ENCODE results near the gene NUB1.

NUB1 gene

DNA sequence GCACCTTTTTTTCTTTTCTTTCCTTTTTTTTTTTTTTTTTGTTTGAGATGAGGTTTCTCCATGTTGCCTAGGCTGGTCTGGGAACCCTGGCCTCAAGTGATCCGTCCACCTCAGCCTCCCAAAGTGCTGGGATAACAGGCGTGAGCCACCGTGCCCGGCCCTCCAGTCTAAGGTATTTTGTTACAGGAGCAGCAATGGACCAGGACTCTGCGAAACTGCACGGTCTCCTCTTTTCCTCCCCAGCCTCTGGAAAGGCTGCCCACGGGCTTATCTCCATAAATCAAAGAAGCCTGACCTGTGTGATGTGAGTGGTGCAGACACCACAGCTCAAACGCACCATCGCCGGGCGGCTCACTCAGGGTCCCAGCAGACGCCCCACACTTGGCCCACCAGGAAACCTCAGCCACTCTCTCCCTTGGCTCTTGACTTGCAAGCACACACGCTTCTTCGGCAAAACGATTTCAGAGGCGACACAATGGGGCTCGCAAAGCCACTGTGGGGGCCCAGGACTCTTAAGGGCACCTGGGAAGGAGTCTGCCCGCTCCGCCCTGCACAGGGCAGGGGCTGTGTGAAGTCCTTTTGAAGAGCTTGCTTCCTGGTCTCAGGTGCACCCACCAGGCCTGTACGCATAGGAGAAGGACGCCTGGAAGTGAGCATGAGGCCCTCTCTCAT, 47.6 kb downstream of the NUB1 start:
- no peak for DNase-seq (ENCODE audit: low read depth)

GRCh38 chr7:151389768-151390597, 48.4 kb downstream of the NUB1 start:
- DNase-seq (ENCODE audit: low read depth): no peak

- no peak for DNase-seq (ENCODE audit: low read depth)
Measured at GRCh38 chr7:151390598-151391357, 49.2 kb downstream of the NUB1 start.

- no peak for DNase-seq (ENCODE audit: low read depth)
Measured at GRCh38 chr7:151391358-151391730, 49.7 kb downstream of the NUB1 start.

DNA sequence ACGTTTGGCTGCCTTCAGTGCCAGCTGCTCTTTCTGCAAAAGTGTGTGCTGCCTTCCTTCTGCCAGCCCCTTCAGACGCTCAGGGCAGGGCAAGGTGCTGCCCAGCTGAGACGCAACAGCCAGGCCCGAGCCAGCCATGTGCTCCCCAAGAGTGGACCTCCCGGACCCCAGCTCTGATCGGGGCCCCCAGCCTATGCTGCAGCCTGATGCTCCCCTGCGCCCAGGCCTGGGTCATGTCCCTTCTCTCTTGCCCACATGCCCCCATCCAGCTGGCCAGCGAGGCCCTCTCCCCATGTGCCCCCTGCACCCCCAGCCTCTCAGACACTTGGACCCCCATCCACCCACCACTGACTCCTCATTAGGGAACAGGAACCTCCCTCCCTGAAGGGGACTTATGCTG, 50.4 kb downstream of the NUB1 start:
- DNase-seq (ENCODE audit: low read depth): no peak

- no peak for DNase-seq (ENCODE audit: low read depth)
Measured at GRCh38 chr7:151392426-151392825, 50.8 kb downstream of the NUB1 start.

- no peak for DNase-seq (ENCODE audit: low read depth)
Measured at GRCh38 chr7:151393031-151393977, 51.7 kb downstream of the NUB1 start.

DNA sequence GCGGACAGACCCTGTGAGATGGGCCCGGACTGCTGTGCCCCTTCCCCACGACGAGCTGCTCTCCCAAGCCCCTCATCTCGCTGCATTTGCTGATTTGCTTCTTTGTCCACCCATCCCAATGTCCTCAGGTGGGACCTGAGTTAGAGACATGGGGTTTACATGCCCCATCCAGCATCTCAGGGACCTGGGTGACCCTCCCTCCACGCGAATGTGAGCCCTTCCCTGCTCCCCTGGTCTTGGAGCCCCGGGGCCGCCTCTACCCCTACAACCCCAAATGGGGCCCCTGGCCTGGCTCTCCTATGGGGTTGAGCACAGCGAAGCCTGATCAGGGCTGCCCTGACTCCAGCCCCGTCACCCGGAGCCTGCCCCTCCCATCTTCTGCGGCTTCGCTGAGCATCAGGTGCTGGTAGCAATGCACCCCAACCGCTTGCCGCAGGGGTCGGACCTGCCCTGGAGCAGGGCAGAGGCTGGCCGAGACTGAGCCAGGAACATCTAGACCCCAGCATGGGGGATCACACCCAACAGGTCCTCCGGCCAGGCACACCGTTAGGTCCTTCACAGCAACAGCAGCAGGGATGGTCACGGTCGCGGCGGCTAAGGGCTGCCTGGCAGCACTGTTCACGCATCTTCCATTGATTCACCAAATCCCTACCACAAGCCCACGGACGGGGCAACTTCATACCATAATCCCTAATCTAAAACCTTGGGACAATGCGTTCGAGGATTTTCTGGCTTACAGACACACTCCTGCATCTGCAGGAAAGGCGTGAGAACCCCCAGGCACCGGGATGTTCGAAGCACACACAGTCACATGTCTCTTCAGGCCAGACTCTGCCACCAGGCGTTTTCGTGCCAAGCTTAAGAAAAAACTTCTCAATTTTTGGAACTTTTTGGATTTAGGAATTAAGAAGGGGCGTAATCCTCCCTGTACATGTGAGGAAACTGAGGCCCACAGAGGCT, 52.7 kb downstream of the NUB1 start:
- DNase-seq (ENCODE audit: low read depth): no peak

GRCh38 chr7:151395036-151395367, 53.4 kb downstream of the NUB1 start:
- no peak for DNase-seq (ENCODE audit: low read depth)

DNA sequence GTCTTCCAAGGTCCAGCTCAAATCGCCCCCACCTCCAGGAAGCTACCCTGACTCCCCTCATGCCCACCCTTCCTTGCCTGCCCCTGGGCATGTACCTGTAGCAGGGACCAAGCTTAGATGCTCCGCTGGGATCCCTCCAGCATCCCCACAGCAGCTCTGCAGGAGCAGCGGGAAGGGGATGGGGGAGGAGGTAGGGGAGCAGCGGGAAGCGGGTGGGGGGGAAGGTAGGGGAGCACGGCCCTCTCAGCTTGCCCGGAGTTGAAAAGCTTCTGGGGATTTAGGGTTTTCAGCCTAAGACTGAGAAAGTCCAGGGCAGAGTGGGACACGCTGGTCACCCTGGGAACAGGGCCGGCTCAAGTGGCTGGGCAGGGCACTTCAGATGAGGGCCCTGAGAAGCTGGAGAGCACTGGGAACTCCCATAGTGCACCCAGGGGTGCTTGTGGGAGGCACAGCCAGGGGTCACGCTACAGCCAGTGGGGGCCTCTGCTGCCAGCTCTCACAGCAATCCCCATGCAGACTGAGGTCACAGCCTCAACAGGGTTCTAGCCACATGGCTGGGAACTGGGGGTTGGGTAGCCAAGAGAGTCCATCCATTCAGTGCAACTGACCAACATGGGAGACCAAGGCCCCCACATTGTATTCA, 54.8 kb downstream of the NUB1 start:
- no peak for DNase-seq (ENCODE audit: low read depth)

GRCh38 chr7:151397026-151397425, 55.4 kb downstream of the NUB1 start:
- DNase-seq (ENCODE audit: low read depth): no peak

GRCh38 chr7:151398446-151399304, 57.1 kb downstream of the NUB1 start:
- DNase-seq (ENCODE audit: low read depth): no peak

DNA sequence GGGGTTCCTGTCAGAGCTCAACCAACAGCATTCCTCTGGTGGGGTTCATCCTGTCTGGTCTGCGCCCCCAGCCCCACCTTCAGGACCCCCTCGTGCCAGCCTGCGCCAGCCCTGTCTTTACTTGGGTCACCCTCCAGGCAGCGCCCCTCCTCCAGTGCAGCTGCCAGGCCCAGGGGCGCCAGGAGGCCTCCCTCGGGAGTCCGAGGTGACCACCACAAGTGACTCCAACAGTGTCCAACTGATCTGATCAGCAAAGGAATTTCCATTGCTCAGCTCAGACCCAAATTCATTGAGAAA, 57.6 kb downstream of the NUB1 start:
- no peak for DNase-seq (ENCODE audit: low read depth)

GRCh38 chr7:151399906-151400305, 58.3 kb downstream of the NUB1 start:
- no peak for DNase-seq (ENCODE audit: low read depth)

DNA sequence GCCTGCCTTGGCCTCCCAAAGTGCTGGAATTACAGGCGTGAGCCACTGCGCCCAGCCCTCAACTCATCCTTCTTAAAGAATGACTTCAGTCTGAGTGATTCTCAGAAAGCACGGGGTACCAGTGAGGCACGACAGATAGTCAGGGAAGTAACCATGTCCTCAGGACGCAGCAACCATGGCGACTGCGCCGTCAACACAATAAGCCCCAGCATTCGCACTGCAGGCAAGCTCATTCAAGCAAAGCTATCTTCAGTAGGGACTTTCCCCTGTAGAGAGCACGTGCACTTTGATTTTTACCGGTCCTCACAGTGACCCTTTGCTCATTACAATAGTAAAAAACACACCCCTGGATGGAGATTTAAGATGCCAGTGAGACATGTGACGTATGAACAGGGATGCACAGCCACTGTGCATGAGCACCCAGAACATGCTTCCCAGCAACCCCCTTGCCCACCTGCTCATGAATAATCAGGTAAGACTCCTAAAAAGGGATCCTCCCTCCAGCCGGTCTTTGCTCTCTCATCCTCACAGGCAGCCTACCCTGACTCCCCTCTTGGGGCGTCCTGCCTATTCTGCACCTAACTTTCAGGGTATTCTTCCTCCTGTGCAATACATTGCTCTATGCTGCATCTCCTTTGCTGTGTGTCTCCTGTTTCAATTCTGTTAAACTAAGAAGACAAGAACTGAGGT, 59.2 kb downstream of the NUB1 start:
- no peak for DNase-seq (ENCODE audit: low read depth)

DNA sequence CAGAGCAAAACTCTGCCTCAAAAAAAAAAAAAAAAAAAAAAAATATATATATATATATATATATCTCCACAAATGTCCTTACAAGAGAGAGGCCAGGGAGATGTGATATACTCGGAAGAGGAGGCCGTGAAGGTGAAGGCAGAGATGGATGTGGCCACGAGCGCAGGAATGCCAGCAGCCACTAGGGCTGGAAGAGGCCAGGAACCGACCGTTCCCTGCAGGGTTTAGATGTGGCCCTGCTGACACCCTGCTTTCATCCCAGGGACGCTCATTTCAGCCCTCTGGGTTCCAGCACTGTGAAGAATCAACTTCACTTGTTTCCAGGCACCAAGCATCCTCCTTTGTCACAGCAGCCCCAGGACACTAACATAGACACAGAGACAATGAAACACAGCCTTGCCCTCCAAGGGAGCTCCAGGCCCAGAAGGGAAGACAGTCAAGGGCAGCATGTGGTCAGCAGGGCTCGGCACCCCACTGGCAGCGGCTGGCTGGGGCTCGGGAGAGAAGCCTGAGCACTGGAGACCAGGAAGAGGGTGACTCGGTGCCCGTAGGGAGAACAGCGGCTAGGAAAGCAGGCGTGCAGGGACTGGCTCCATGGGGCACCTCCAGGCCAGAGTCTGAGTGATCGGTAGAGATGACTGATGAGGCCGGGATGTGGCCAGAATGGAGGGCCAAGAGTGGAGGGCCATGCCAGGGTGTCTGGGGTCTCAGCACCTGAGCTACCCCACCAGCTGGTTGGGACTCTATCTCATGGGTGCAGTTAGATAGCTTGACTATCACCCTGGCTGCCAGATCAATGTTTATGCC, 60.6 kb downstream of the NUB1 start:
- DNase-seq (ENCODE audit: low read depth): no peak

DNA sequence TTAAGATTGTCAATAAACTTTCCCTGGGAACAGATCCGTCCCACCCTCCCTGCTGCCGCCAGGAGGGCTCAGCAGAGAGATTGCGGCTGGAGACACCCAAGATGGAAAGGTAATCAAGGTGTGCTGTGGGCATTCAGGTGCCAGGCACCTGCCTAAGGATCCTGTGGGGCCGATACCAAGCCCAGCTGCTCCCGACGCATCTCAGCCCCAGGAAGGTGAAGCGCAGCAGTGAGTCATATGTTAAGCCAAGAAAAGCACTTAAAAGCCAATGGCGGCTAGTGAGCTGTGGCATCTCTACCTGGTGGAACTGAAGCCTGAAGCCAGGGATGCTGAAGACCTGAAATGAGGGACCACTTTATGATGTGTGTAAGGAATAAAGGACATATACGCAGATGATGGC, 62.2 kb downstream of the NUB1 start:
- no peak for DNase-seq (ENCODE audit: low read depth)
